ENCODE data around the gene ABCC5.

Gene ABCC5

GRCh38 chr3:183897606-183898005, 120.1 kb downstream of the ABCC5 start:
- H3K27me3 ChIP-seq (ENCODE audit: low read length): no peaks in the 10 kb centered on the region
- H3K4me3 ChIP-seq (ENCODE audit: insufficient read depth, low read length, poor library complexity, severe bottlenecking): no peak overlapping the region
- H3K9me3 ChIP-seq (ENCODE audit: insufficient read depth, low read length): no peaks in the 10 kb centered on the region
- no peaks in the 10 kb centered on the region for H4K20me1 ChIP-seq (ENCODE audit: low read depth, low read length)
- no peaks in the 10 kb centered on the region for H3F3A ChIP-seq (ENCODE audit: insufficient read depth)
- H3K36me3 ChIP-seq (ENCODE audit: low read length): no peaks in the 10 kb centered on the region
- H3K9ac ChIP-seq (ENCODE audit: low read length): no peak overlapping the region
- H3K4me2 ChIP-seq (ENCODE audit: low read depth, low read length, poor library complexity, severe bottlenecking): no peak overlapping the region
- H2AFZ ChIP-seq (ENCODE audit: low read depth, low read length, severe bottlenecking): no peak overlapping the region
- TF ChIP-seq CTCF (IDR thresholded peaks at IDR 0.05; ENCODE audit: insufficient read depth, low read length, poor library complexity, severe bottlenecking): no peak
- no peak for TF ChIP-seq EZH2phosphoT487 (conservative IDR thresholded peaks at IDR 0.05; ENCODE audit: low read length)
- H3K79me2 ChIP-seq (ENCODE audit: insufficient read depth, low read length): no peaks in the 10 kb centered on the region
- H3K27ac ChIP-seq (ENCODE audit: low read depth, low read length): no peak overlapping the region
- no peaks in the 10 kb centered on the region for H3K9me2 ChIP-seq (replicated peaks; ENCODE audit: insufficient read depth, low read length)

GRCh38 chr3:183896610-183897009, 121.1 kb downstream of the ABCC5 start:
- Histone ChIP-seq H3K9me3 (ENCODE audit: insufficient read depth, low read length) (no peaks in the 10 kb centered on the region), H3K4me2 (ENCODE audit: low read depth, low read length, poor library complexity, severe bottlenecking) (no peak overlapping the region), H3K9ac (ENCODE audit: low read length) (no peak overlapping the region), H3K36me3 (ENCODE audit: low read length) (no peaks in the 10 kb centered on the region), H3K9me2 (replicated peaks; ENCODE audit: insufficient read depth, low read length) (no peaks in the 10 kb centered on the region), H3F3A (ENCODE audit: insufficient read depth) (no peaks in the 10 kb centered on the region), H3K79me2 (ENCODE audit: insufficient read depth, low read length) (no peaks in the 10 kb centered on the region), H3K27ac (ENCODE audit: low read depth, low read length) (no peak overlapping the region), H3K27me3 (ENCODE audit: low read length) (no peaks in the 10 kb centered on the region), H4K20me1 (ENCODE audit: low read depth, low read length) (no peaks in the 10 kb centered on the region), H2AFZ (ENCODE audit: low read depth, low read length, severe bottlenecking) (no peak overlapping the region), H3K4me3 (ENCODE audit: insufficient read depth, low read length, poor library complexity, severe bottlenecking) (no peak overlapping the region)
- no peak for TF ChIP-seq EZH2phosphoT487 (conservative IDR thresholded peaks at IDR 0.05; ENCODE audit: low read length)
- TF ChIP-seq CTCF (IDR thresholded peaks at IDR 0.05; ENCODE audit: insufficient read depth, low read length, poor library complexity, severe bottlenecking): no peak

GRCh38 chr3:183896184-183896583, 121.5 kb downstream of the ABCC5 start:
- Histone ChIP-seq H3K4me2 (ENCODE audit: low read depth, low read length, poor library complexity, severe bottlenecking) (no peak overlapping the region), H3K27ac (ENCODE audit: low read depth, low read length) (no peak overlapping the region), H3K79me2 (ENCODE audit: insufficient read depth, low read length) (no peaks in the 10 kb centered on the region), H2AFZ (ENCODE audit: low read depth, low read length, severe bottlenecking) (no peak overlapping the region), H4K20me1 (ENCODE audit: low read depth, low read length) (no peaks in the 10 kb centered on the region), H3K9me3 (ENCODE audit: insufficient read depth, low read length) (no peaks in the 10 kb centered on the region), H3F3A (ENCODE audit: insufficient read depth) (no peaks in the 10 kb centered on the region), H3K36me3 (ENCODE audit: low read length) (no peaks in the 10 kb centered on the region), H3K4me3 (ENCODE audit: insufficient read depth, low read length, poor library complexity, severe bottlenecking) (no peak overlapping the region), H3K9ac (ENCODE audit: low read length) (no peak overlapping the region), H3K27me3 (ENCODE audit: low read length) (no peaks in the 10 kb centered on the region), H3K9me2 (replicated peaks; ENCODE audit: insufficient read depth, low read length) (no peaks in the 10 kb centered on the region)
- TF ChIP-seq EZH2phosphoT487 (conservative IDR thresholded peaks at IDR 0.05; ENCODE audit: low read length) (no peak), CTCF (IDR thresholded peaks at IDR 0.05; ENCODE audit: insufficient read depth, low read length, poor library complexity, severe bottlenecking) (no peak)
